HG03521 (cell line): ENCODE data around the gene PTPRK.
A peak's percentile ranks its signal among the peaks of the same experiment; 100 is the strongest.

Experiments used
- ATAC-seq: cut with Tn5 transposase; IDR thresholded peaks from one replicate; pipeline ENCODE4 v1.9.1; 2021; ENCODE audit warnings: mild to moderate bottlenecking, moderate library complexity; ENCODE audit not compliant: unreplicated experiment

The PTPRK gene

DNA sequence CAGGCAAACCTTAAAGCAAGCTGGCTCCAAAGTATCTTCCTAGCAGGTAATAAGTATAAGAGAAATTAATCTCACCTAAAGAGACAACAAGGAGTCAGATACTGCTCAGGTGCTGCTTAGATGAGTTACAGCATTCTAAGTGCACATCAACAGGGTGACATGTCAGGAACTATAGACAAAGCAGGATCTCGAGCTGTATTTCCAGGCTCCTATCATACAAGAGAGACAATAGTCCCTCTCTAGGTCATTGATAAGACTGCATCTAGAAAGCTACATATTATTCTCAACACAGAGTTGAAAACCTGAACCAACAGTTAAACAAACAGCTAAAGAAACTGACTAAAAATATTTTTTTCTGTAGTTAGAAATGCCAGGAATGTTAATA, 3.9 kb downstream of the PTPRK start:
- no peak for ATAC-seq

DNA sequence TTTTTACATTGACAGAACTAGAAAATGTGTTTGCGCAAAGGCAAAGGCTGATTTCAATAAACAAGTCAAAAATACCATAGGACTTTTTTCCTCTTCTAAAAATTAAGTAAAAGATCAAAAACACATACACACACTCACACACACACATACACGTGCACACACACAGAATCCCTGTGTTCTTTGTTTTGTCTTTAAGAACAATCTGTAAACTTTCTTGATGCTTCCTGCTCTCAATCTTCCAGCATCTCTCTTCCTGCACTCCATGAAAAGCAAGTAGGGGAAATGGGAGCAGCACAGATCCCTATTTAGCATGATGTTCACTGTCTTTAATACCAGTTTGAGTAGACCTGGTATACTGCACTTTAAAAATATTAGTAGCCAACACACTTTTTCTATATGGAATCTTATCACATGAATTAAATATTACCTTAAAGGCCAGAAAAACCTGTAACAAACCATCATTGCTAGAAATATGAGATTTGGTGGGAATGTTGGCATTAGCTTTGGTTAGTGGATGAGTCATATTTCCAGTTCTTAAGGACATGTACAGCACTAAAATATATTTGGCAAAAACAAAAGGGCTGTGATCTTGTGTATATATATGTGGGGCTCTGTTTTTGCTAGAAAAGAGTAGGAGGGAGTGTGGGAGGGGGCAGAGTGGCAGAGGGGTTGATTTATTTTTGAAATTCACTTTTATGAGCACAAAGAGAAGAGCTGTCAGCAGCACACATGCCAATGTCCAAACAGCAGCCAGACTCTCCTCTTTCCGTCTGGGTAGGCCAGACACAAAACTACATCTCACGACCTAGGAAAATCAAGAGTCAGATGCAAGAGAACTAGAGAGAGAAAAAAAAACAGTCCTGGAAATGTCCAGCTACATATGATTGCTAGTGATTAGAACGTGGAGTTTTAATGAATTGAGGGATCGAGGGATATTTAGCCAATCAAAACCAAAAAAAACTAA, 4.6 kb downstream of the PTPRK start:
- no peak for ATAC-seq

DNA sequence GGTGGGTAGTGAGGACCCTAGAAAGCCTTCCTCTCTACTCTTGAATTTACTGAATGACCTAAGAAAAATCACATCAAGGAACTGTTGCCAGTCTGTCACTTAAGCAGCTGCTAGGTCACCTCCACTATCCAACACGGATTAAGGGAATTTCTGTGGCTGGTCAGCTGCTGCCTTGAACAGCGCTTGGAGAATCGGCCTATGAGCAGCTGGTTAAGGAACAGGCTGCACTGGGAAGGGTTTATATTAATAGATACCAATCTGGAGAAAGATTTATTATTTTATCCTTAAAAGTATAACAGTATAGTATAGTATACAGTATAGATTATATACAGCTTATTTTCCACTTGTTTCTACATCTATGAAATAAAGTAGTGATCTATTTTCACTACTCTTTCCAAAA, 6.5 kb downstream of the PTPRK start:
- ATAC-seq, result no peak

- ATAC-seq, result no peak
These were observed 8.1 kb downstream of the PTPRK start for GRCh38 chr6:128512296-128512695.

- peak; percentile 41 for ATAC-seq
These were observed 8.9 kb downstream of the PTPRK start for GRCh38 chr6:128511506-128511905.

DNA sequence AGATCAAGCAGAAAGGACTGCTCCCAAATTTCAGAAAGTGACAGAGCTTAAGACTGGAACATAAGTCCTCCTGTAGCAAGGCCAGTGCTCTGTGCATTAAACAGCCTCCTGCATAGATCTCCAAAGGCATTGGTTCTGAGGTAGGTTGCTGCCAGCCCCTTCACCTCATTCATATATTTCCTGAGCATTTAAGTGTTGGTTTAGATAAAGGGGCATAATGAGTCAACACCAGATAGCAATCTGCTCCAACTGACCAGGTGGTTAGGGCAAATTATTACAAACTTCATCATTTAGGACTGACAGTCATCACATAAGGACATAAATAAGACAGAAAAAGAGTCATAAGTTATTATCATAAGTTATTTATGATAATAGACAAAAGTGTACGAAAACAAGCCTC, 10.7 kb downstream of the PTPRK start:
- ATAC-seq, result no peak

GRCh38 chr6:128508588-128509296, 11.7 kb downstream of the PTPRK start:
- no peak for ATAC-seq

DNA sequence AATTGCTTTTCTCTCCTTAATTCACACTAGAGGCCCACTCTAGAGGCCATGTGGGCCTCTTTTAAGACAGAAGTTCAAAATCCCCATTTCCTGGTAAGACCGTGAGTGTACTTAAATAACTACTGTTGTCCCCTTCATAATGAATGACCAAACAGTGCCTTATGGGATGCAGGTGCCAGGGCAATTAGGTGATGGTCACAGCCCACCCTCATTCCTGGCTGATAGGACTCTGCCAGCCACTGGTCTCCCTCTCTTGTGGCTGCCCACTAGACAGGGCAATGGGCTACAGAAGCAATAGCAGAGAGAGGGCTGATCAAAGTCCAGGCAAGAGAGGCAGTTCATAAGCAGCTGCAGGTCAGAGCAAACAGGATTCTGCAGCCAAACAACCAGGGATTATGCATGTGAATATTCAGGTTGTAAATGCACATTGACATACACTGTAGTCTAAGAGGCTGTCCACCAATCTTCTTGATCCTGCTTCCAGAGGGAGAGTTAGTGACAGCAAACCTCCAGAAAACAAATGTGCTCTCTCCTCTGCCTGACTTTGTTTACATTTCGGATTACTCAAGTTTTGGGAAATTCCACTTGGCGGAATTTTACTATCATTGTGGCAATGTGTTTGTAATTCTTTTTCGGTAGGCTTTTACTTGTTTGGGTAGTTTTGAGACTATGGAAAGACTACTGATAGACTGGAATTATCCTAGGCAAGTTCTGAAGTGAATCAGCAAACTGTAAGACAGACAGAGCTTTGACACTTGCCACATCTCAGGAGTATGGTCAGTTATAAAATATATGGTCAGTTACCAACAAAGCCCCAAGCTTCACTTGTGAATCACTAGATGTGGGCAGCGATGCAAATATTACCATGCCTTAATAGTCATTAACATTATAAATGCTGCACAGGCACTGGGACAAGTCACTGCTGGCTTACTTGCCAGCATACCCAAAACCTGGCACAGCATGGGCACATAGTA, 12.8 kb downstream of the PTPRK start:
- ATAC-seq, result no peak

- ATAC-seq, result no peak
These were observed 14.8 kb downstream of the PTPRK start for GRCh38 chr6:128505603-128506002.

- ATAC-seq, result no peak
These were observed 16.3 kb downstream of the PTPRK start for GRCh38 chr6:128504003-128504654.

DNA sequence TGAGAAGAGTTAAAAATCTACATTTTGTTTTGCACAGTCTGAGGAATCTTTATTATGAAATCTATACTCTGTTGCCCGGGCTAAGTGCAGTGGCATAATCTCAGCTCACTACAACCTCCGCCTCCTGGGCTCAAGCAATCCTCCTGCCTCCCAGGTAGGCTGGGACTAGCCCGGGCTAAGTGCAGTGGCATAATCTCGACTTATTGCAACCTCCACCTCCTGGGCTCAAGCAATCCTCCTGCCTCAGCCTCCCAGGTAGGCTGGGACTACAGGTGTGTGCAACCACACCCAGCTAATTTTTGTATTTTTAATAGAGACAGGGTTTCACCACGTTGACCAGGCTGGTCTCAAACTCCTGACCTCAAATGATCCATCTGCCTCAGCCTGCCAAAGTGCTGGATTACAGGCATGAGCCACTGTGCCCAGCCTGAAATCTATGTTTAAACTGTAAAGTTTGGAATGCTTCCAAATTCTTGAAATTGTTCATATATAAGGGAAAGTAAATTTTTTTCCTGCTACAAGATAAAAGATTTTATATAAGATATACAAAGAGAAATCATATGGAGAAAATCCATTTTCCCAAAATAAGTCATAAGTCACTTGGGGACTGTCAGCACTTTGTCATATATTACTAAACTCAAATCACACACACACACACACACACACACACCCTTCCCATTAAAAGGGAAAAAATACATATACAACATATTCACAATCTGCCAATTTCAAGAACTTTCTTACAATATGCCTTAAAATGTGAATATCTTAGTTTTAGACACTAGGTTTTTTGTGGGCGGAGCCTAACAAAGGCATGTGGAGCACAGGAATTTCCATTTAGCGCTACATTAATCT, 19.4 kb downstream of the PTPRK start:
- ATAC-seq, result no peak

DNA sequence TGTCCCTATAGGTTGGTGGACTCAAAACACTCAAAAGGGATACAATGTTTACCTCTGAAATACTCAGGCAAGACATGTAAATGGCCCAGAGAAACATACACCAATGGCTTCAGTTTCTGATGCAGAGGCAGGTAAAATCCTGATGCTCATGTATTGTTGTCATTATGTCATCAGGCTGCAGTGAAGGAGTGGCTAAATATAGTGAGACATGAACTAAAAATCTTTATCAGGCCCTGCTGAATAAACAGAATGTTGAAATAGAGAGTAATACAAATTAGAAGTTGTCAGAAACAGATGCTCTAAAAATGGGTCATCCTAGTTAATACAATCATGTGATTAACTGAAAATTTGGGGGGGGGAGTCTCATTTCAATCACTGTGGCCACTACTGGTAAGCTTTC, 20.4 kb downstream of the PTPRK start:
- ATAC-seq, result no peak

GRCh38 chr6:128499079-128499731, 21.2 kb downstream of the PTPRK start:
- no peak for ATAC-seq

DNA sequence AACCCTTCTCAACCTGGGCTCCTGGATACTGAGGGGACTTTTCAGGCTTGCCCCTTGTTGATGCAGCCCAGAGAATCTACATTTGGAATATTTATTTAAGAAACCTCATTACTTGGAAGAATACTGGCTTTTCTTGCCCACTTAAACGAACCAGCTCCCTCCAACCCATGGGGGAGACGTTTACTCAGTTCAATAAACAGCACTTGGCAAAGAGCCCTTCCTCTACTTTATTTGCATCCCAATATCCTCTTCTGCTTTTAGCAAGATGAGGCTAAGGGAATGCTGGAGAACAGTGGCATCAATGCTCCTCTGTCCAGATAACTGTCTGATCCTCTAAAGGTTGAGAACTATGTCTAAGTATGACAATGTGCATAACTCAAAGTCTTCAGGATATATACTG, 22.2 kb downstream of the PTPRK start:
- no peak for ATAC-seq

GRCh38 chr6:128495536-128496333, 24.7 kb downstream of the PTPRK start:
- no peak for ATAC-seq

GRCh38 chr6:128494440-128494839, 26.0 kb downstream of the PTPRK start:
- no peak for ATAC-seq

GRCh38 chr6:128493877-128494276, 26.5 kb downstream of the PTPRK start:
- ATAC-seq, result peak; percentile 74

DNA sequence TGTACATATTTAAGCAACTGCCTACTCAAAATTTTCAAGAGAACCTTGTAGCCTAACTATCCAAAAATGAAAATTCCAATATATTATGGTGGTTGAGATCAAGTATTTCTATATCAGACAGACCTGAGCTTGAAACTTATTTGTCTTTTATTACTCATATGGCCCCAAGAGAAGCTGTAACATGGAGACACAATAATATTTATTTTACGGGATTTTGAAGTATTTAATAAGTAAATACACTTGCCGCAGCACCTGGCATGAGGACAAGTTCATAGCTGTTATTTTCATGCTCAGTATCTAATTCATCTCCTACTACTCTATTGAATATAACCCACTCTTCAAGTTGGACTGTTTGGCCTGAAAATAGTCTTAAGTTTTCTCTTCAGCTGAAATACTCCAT, 28.0 kb downstream of the PTPRK start:
- ATAC-seq, result no peak
